ENCODE data around the gene LRRC17.

LRRC17 gene

DNA sequence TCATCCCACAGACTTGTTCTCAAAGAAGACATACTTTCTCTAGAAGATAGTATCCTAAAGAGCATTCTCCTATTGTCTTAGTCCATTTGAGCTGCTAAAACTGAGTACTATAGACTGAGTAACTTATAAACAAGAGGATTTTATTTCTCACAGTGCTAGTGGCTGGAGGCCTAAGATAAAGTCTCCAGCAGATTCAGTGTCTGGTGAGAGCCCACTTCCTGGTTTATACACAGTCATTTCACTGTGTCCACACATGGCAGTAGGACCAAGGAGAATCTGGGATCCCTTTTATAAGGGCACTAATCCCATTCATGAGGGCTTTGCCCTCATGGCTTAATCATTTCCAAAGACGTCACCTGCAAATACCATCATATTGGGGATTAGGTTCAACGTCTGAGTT, 68.7 kb downstream of the LRRC17 start:
- no peaks in the 10 kb centered on the region for H3K9me3 ChIP-seq (ENCODE audit: severe bottlenecking)
- no peak overlapping the region for H3K27ac ChIP-seq (ENCODE audit: poor library complexity, severe bottlenecking)
- DNase-seq (ENCODE audit: low spot score): no peak
- H3K4me1 ChIP-seq (ENCODE audit: insufficient read depth, poor library complexity, severe bottlenecking): peaks cover 7% of the 10 kb centered on the region
- H3K27me3 ChIP-seq (ENCODE audit: insufficient read depth, poor library complexity, severe bottlenecking): no peaks in the 10 kb centered on the region
- no peaks in the 10 kb centered on the region for H3K36me3 ChIP-seq (ENCODE audit: low read depth)
- TF ChIP-seq, protein P1, sequence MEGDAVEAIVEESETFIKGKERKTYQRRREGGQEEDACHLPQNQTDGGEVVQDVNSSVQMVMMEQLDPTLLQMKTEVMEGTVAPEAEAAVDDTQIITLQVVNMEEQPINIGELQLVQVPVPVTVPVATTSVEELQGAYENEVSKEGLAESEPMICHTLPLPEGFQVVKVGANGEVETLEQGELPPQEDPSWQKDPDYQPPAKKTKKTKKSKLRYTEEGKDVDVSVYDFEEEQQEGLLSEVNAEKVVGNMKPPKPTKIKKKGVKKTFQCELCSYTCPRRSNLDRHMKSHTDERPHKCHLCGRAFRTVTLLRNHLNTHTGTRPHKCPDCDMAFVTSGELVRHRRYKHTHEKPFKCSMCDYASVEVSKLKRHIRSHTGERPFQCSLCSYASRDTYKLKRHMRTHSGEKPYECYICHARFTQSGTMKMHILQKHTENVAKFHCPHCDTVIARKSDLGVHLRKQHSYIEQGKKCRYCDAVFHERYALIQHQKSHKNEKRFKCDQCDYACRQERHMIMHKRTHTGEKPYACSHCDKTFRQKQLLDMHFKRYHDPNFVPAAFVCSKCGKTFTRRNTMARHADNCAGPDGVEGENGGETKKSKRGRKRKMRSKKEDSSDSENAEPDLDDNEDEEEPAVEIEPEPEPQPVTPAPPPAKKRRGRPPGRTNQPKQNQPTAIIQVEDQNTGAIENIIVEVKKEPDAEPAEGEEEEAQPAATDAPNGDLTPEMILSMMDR (IDR thresholded peaks at IDR 0.05; ENCODE audit: poor library complexity, severe bottlenecking): no peak
- no peak overlapping the region for H3K4me3 ChIP-seq (ENCODE audit: severe bottlenecking)
- ATAC-seq (ENCODE audit: low read depth): no peak

DNA sequence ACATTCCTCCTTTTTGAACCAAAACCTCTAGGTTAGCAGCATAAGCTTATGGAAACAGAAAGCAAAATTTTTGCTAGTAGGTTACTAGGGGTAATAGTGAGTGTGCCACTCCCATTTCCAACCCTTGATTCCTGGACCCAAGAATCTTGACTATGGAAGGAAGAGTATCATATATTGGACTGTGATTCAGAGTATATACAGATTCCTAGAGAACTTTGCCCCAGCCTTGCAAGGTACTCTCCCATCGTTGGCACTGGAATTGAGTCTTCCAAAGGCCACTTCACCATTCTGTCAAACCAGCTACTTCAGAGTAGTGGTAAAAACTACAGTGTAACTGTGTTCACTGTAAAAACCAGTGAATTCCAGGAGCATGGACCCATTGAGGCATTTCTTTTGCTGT, 69.4 kb downstream of the LRRC17 start:
- Histone ChIP-seq H3K27ac (ENCODE audit: poor library complexity, severe bottlenecking) (no peak overlapping the region), H3K4me3 (ENCODE audit: severe bottlenecking) (no peak overlapping the region), H3K27me3 (ENCODE audit: insufficient read depth, poor library complexity, severe bottlenecking) (no peaks in the 10 kb centered on the region), H3K9me3 (ENCODE audit: severe bottlenecking) (no peaks in the 10 kb centered on the region), H3K4me1 (ENCODE audit: insufficient read depth, poor library complexity, severe bottlenecking) (peaks cover 7% of the 10 kb centered on the region), H3K36me3 (ENCODE audit: low read depth) (no peaks in the 10 kb centered on the region)
- ATAC-seq (ENCODE audit: low read depth): no peak
- no peak for DNase-seq (ENCODE audit: low spot score)
- TF ChIP-seq, protein P1 (IDR thresholded peaks at IDR 0.05; ENCODE audit: poor library complexity, severe bottlenecking): no peak

DNA sequence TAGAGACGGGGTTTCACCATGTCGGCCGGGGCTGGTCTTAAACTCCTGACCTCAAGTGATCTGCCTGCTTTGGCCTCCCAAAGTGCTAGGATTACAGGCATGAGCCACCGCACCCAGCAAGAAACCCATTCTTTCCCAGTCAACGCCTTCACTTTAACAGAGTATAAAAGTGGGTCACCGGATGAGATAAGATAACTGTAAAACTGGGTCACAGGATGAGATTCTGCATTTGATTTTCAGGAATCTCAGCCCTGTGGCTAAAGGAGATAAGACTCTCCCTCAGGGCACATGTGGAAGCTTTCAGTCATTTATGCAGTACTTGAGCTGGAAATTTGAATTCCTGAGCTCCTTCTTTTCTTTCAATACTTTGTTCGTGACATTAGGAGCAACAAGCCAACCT, 70.8 kb downstream of the LRRC17 start:
- no peaks in the 10 kb centered on the region for H3K9me3 ChIP-seq (ENCODE audit: severe bottlenecking)
- no peak for ATAC-seq (ENCODE audit: low read depth)
- no peak overlapping the region for H3K27ac ChIP-seq (ENCODE audit: poor library complexity, severe bottlenecking)
- no peak overlapping the region for H3K4me3 ChIP-seq (ENCODE audit: severe bottlenecking)
- no peaks in the 10 kb centered on the region for H3K27me3 ChIP-seq (ENCODE audit: insufficient read depth, poor library complexity, severe bottlenecking)
- H3K4me1 ChIP-seq (ENCODE audit: insufficient read depth, poor library complexity, severe bottlenecking): peaks cover under 1% of the 10 kb centered on the region
- TF ChIP-seq, protein P1 (IDR thresholded peaks at IDR 0.05; ENCODE audit: poor library complexity, severe bottlenecking): no peak
- no peak for DNase-seq (ENCODE audit: low spot score)
- H3K36me3 ChIP-seq (ENCODE audit: low read depth): no peaks in the 10 kb centered on the region

DNA sequence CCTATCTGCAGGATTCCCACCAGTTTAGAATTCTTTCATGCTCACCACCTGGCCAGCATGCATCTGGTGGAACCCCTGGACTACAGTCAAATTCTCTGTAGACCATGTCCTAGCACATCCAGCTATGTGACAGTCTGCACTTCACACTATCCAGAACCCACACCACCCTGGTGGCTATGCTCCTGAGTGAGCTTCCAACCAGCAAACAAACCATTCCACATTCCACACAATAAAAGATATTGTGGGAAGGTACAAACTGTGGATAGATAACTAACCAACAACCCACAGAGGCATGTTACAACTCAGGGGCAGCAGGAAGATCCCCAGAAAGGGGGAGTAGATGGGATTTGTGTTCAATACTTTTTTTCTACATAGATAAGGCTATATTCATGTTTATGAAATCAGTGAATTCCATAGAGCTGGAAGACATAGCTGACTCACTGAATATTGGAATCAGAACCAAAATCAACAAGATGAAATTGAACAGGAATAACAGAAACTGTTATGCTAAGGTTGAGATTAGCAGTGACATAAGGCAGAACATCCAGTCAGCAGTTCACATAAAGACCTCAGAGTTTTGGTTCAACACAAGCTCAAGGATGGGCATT, 72.5 kb downstream of the LRRC17 start:
- DNase-seq (ENCODE audit: low spot score): no peak
- no peak overlapping the region for H3K4me3 ChIP-seq (ENCODE audit: severe bottlenecking)
- H3K27ac ChIP-seq (ENCODE audit: poor library complexity, severe bottlenecking): no peak overlapping the region
- H3K9me3 ChIP-seq (ENCODE audit: severe bottlenecking): no peaks in the 10 kb centered on the region
- TF ChIP-seq, protein P1 (IDR thresholded peaks at IDR 0.05; ENCODE audit: poor library complexity, severe bottlenecking): no peak
- H3K36me3 ChIP-seq (ENCODE audit: low read depth): no peaks in the 10 kb centered on the region
- no peaks in the 10 kb centered on the region for H3K27me3 ChIP-seq (ENCODE audit: insufficient read depth, poor library complexity, severe bottlenecking)
- no peaks in the 10 kb centered on the region for H3K4me1 ChIP-seq (ENCODE audit: insufficient read depth, poor library complexity, severe bottlenecking)
- no peak for ATAC-seq (ENCODE audit: low read depth)

DNA sequence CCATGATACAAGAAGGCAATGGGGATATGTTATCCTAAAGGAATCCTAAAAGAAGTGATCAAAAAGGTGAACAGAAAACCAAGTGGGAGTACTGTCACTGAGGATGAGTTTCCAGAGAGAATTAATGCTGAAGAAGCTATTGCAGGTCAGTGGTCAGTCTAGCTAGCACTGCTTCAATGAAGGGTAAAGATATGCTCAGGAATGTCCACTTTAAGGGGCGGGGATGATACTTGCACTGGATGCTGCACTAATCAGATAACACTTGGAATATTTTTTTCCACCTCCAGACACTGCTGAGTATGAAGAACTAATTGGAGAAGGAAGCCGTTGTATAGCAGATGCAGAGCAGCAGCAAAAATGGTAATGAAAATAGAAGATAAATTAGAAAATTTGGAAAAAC, 75.3 kb downstream of the LRRC17 start:
- DNase-seq (ENCODE audit: low spot score) (no peak), ATAC-seq (ENCODE audit: low read depth) (no peak)
- no peak overlapping the region for H3K4me3 ChIP-seq (ENCODE audit: severe bottlenecking)
- H3K27ac ChIP-seq (ENCODE audit: poor library complexity, severe bottlenecking): no peak overlapping the region
- H3K4me1 ChIP-seq (ENCODE audit: insufficient read depth, poor library complexity, severe bottlenecking): peaks cover 25% of the 10 kb centered on the region
- no peaks in the 10 kb centered on the region for H3K36me3 ChIP-seq (ENCODE audit: low read depth)
- H3K9me3 ChIP-seq (ENCODE audit: severe bottlenecking): no peaks in the 10 kb centered on the region
- no peaks in the 10 kb centered on the region for H3K27me3 ChIP-seq (ENCODE audit: insufficient read depth, poor library complexity, severe bottlenecking)
- TF ChIP-seq, protein P1 (IDR thresholded peaks at IDR 0.05; ENCODE audit: poor library complexity, severe bottlenecking): no peak

Data from RWPE2 (cell line).